ENCODE measurements around the gene SGCE. TPM values are rescaled to one million over a fixed set of nuclear protein-coding genes. Genes with fewer than 3 reads are reported as not detected.

SGCE gene
- total and polyA plus RNA-seq, 2 experiments from 2014 or later: 46.1 to 54.8 TPM

DNA sequence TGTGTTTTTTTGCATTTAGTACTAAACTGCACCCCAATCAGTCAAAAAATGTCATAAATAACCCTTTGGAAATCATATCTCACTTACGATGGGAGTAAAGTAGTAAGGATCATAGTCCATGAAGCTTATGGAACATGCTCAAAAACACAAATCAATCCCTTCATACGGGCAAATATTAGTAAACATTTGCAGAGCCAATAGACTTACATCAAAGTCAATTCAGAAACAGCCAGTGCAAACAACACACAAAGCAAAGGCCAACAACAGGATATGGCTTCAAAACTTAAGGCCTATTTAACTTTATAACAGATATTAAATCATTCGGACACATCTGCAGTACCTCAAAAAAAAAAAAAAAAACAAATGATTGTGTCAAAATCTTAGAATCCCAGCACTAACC lies 32.1 kb downstream of the SGCE start (continued):
- TF ChIP-seq, protein P1, sequence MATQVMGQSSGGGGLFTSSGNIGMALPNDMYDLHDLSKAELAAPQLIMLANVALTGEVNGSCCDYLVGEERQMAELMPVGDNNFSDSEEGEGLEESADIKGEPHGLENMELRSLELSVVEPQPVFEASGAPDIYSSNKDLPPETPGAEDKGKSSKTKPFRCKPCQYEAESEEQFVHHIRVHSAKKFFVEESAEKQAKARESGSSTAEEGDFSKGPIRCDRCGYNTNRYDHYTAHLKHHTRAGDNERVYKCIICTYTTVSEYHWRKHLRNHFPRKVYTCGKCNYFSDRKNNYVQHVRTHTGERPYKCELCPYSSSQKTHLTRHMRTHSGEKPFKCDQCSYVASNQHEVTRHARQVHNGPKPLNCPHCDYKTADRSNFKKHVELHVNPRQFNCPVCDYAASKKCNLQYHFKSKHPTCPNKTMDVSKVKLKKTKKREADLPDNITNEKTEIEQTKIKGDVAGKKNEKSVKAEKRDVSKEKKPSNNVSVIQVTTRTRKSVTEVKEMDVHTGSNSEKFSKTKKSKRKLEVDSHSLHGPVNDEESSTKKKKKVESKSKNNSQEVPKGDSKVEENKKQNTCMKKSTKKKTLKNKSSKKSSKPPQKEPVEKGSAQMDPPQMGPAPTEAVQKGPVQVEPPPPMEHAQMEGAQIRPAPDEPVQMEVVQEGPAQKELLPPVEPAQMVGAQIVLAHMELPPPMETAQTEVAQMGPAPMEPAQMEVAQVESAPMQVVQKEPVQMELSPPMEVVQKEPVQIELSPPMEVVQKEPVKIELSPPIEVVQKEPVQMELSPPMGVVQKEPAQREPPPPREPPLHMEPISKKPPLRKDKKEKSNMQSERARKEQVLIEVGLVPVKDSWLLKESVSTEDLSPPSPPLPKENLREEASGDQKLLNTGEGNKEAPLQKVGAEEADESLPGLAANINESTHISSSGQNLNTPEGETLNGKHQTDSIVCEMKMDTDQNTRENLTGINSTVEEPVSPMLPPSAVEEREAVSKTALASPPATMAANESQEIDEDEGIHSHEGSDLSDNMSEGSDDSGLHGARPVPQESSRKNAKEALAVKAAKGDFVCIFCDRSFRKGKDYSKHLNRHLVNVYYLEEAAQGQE (IDR thresholded peaks at IDR 0.05; ENCODE audit: unreplicated experiment): no peak

DNA sequence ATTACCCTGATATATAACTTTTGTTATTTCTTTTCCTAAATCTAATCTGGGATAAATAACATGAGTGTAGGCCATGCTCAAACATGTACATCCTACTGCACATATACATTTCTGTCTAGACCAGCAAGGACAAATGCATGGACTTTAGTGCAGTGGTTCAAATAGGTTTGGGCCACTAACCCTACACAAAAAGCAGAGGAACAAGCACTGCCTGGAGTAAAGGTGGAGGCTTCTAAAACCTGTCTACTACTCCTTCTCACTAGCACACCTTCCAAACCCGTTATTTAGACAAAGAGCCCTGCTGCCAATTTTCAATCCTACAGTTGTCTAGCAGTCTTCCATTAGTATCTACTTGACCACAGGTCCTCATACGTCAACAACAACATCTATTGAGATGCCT lies 34.8 kb downstream of the SGCE start:
- Mint-ChIP-seq H3K27ac (no peak overlapping the region), H3K27me3 (ENCODE audit: insufficient read depth, low read depth, poor library complexity) (peaks cover 2% of the 10 kb centered on the region), H3K4me1 (peaks cover 8% of the 10 kb centered on the region; the same call in 2 of the 3 replicates), H3K36me3 (ENCODE audit: low read depth) (no peaks in the 10 kb centered on the region), H3K4me3 (no peak overlapping the region), H3K9me3 (no peaks in the 10 kb centered on the region)
- ATAC-seq (no peak), DNase-seq (ENCODE audit: low spot score) (no peak)
- Histone ChIP-seq H3K4me1 (ENCODE audit: insufficient read depth) (peaks cover 9% of the 10 kb centered on the region; the same call in 1 of the 2 replicates), H2AFZ (no peak overlapping the region), H3K79me2 (replicated peaks; ENCODE audit: insufficient read depth) (no peaks in the 10 kb centered on the region), H3K9me2 (ENCODE audit: insufficient read depth) (no peaks in the 10 kb centered on the region), H3K4me2 (no peak overlapping the region), H3K4me3 (no peak overlapping the region), H4K20me1 (replicated peaks; ENCODE audit: insufficient read depth) (no peaks in the 10 kb centered on the region), H3K27me3 (ENCODE audit: insufficient read depth) (no peaks in the 10 kb centered on the region), H3F3A (replicated peaks; ENCODE audit: low read depth) (no peaks in the 10 kb centered on the region), H3K27ac (ENCODE audit: low read depth) (no peak overlapping the region), H3K36me3 (ENCODE audit: insufficient read depth) (no peaks in the 10 kb centered on the region)
- TF ChIP-seq, protein P1 (IDR thresholded peaks at IDR 0.05; ENCODE audit: unreplicated experiment): no peak
- no peak for TF ChIP-seq NANOG (IDR thresholded peaks at IDR 0.05; ENCODE audit: borderline replicate concordance)
- TF ChIP-seq STAT1 (IDR thresholded peaks at IDR 0.05; ENCODE audit: unreplicated experiment): no peak
- TF ChIP-seq ZNF331 (CRISPR knock-in tag; IDR thresholded peaks at IDR 0.05; ENCODE audit: low read depth): no peak
- no peak for TF ChIP-seq JUNB (IDR thresholded peaks at IDR 0.05; ENCODE audit: unreplicated experiment)
- no peak for TF ChIP-seq EZH2 (IDR thresholded peaks at IDR 0.05; ENCODE audit: low read depth, unreplicated experiment)
- no peak for TF ChIP-seq ZNF114 (CRISPR knock-in tag; IDR thresholded peaks at IDR 0.05)
- no peak for TF ChIP-seq POLR2AphosphoS5 (IDR thresholded peaks at IDR 0.05; ENCODE audit: low read depth)
- TF ChIP-seq CREB1 (CRISPR knock-in tag; IDR thresholded peaks at IDR 0.05; ENCODE audit: low read depth): no peak
- TF ChIP-seq, protein P2, sequence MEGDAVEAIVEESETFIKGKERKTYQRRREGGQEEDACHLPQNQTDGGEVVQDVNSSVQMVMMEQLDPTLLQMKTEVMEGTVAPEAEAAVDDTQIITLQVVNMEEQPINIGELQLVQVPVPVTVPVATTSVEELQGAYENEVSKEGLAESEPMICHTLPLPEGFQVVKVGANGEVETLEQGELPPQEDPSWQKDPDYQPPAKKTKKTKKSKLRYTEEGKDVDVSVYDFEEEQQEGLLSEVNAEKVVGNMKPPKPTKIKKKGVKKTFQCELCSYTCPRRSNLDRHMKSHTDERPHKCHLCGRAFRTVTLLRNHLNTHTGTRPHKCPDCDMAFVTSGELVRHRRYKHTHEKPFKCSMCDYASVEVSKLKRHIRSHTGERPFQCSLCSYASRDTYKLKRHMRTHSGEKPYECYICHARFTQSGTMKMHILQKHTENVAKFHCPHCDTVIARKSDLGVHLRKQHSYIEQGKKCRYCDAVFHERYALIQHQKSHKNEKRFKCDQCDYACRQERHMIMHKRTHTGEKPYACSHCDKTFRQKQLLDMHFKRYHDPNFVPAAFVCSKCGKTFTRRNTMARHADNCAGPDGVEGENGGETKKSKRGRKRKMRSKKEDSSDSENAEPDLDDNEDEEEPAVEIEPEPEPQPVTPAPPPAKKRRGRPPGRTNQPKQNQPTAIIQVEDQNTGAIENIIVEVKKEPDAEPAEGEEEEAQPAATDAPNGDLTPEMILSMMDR (conservative IDR thresholded peaks at IDR 0.05; ENCODE audit: low read depth in 2 of 2): no peak

All from GM23338 (cell line).